Measurements from ENCODE around the gene MAN1C1.
A peak's percentile ranks its signal among the peaks of the same experiment; 100 is the strongest.

Gene MAN1C1

DNA sequence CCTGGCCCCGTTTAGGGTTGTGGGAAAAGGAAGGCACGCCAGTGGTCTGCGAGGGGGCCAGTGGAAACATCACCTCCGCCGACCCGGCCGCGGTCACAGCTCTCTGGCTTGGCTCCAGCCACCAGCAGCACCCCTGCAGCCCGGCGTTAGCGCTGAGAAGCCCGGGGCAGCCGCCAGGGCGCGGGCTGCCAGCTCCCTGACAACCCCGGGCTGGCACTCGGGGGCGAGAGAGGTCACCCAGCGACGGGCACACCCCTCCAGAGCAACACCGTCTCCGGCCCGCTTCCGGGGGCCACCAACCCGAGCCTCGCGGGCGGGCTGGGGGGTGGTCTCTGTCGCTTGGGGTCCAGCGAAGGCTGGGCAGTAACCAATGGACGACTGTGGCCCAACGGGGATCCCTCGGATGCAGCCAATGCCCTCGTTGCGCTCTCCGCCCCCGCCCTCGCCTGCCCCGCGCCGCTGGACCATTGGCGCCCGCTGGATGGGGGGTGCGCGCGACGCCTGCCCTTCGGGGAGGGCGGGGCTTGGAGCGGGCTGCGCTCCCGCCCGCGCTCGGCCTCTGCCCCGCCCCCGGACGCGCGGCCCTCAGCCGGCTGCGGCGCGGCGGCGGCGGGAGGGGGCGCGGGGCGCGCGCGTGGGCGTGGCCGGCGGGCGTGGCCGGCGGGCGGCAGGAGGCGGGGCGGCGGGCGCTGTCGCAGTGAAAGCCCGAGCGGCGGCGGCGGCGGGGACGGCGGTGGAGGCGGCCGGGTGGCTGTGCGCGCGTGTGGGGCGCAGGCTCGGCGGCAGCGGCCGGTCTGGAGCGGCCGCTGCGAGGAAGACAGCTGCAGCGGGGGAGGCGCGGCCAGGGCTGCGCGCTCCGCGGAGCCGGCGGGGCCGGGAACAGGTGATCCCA lies at the start of gene MAN1C1:
Gene MAN1C1, plus strand, starts transcription at position 697 of the 892 bp plus-strand sequence. CDS start 1,007 bp downstream, outside the sequence.
- peak; percentile 84 to 98 (median 88) for DNase-seq
- intact Hi-C loops (cut with DNase I): loop anchor here (2.0 to 5.0 kb wide), 4 partner anchors 54 to 186 kb away; partner anchors contain the start of gene MACO1

DNA sequence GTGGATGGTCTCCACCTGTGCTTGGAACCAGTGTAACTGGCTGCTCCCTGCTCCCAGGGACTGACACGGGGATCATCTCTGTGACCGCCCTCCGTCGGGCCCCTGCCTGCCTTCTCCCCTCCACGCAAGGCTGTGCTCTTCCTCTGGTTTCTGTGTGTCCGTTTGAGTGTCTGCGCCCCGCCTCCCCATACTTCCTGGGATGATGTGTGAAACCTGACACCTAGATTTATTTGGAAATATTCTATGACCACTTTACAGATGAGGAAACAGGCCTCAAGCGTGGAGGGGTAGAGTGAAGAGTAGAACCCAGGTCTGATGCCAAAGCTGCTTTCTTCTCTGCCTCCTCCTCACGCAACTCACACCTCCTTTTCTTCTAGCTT lies 48.9 kb upstream of the MAN1C1 start:
- intact Hi-C loops (cut with DNase I): no loop called here
- DNase-seq: no peak

DNA sequence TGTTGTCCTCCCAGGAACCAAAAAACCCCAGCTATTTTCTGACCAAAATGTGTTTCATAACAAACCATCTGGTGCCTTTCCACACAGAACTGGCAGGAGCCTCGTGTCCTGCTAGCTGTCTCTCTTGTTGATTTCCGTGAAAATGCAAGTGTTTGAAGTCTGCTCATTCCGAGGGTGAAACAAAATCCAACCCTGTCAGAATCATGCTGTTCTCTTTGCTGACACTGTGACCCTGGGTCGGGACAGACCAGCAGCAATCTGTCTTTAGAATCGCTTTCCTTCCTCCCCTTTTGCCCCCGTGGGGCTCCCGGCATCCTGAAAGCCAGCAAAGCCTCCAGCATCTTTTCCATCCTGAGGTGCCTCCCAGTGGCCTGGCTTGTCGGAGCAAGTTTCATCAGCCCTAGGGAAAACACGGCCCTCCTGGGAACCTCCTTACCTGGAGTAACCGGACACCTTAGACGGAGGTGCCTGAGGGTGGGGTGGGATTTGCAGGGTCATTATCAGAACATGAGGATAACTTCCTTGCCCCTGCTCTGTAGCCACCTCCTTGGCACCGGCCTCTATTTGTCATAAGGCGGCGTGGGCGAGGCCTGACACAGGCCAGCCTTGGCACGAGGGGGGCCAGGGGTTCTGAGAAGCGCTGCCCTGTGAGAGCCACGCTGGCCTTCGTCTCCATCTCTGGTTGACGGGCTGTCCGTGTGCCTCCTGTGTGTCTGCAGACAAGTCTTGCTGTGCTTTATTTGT lies 48.3 kb upstream of the MAN1C1 start:
- DNase-seq: peak in 4 of 10 donors; percentile 32 to 80 (median 40)
- intact Hi-C loops (cut with DNase I): no loop called here

DNA sequence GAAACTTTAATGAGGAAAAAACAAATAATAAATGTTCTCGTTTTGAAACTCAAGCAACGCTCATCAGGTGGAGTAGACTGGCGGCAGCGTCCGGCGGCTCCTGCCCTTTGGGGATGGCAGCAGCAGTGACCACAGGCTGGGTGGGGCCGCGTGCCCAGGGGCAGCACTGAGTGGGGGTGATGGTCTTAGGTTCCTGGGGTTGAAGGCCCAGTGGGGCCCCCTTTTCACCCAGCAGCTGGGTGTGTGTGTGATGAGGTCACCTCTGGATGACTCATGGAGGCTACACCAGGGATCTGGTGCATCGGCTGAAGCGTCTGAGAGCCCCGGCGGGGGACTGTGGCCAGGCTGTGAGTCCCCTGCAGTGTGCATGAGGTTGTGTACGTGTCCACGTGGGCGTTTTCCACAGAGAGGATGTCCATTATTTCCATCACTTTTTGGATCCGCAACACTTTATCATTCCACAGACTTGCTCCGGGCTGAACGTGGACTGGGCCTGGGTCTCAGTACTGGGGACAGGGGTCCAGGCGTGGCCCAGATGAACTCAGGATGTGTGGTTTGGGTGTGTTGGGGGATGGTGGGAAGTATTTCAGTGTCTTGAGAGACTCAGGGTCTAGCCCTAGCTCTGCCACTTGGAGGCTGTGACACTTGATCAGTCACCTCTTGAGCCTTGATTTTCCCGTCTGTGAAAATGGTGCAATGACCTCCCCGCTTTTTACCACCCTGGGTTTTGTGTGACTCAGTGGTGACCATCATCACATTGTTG lies 47.6 kb upstream of the MAN1C1 start:
- DNase-seq: peak in 1 of 10 donors; percentile 36
- intact Hi-C loops (cut with DNase I): no loop called here

DNA sequence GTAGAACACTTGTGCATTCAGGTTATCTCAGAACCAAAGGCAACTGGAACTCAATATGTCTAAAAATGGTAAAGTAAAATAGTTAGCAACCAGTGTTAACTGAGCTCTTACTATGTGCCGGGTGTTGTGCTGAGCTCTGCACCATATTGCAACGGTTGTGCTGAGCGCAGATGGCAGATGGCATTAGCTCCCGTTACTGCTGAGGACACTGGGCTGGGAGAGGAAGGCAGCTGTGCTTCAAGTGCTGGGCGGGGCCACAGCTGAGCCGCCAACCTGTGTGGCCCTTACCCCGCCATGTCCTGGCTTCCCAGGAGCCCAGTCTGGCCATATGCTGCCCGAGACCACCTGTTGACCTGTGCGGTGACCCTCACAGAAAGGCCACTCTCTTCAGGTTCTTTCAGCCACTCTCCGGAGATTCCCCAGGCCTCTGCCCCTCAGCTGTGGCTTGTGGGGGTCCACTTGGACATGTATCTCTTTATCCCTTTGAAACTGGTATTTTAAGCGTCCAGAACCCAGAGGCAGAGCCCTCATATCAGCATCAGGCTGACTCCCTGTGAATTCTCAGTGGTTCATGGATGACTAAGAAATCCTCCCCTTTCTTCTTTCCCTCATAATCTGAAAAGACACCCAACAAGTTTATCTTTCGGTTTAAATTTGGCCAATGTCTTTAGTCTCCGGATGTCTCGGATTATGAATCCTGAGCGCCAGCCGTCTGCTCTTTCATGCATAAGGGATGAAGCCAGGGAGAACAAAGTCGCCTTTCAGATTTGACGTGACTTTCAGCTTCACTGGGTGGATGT lies 46.8 kb upstream of the MAN1C1 start:
- DNase-seq: peak in 1 of 10 donors; percentile 84
- intact Hi-C loops (cut with DNase I): loop anchor here (5.0 kb wide), 1 partner anchor 38 kb away; no protein-coding TSS in a partner anchor

DNA sequence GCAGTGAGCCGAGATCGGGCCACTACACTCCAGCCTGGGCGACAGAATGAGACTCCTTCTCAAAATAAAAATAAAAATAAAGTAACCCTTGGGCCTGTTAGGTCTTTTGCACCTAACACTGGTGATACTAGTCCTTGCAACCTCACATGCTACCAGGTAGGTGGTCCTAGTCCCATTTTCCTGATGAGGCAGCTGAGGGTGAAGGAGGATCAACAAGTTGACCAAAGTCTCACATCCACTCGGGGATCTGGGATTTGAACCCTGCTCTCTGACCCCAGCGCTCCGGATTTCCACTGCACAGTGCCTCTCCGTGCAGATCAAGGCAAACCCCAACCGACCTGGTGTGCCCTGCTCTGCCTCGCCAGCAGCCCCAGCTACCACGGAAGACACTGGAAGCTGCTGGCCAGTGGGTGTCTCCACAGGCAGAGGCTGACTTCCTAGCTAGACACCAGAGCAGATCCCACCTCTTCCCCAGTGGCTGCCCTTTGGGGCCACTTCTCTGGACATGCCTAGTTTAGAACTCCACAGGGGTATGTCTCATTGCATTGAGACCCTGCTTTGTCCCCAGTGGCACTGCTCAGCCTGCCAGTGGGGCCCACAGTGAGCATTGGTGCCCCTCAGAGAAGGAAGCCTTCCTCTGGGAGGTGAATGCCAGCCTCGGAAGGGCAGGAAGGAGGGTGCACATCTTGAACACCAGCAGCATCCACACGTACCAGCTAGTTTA lies 45.6 kb upstream of the MAN1C1 start:
- intact Hi-C loops (cut with DNase I): loop anchor here (5.0 kb wide), 1 partner anchor 36 kb away; no protein-coding TSS in a partner anchor
- DNase-seq: peak in 3 of 10 donors; percentile 42 to 81 (median 67)

DNA sequence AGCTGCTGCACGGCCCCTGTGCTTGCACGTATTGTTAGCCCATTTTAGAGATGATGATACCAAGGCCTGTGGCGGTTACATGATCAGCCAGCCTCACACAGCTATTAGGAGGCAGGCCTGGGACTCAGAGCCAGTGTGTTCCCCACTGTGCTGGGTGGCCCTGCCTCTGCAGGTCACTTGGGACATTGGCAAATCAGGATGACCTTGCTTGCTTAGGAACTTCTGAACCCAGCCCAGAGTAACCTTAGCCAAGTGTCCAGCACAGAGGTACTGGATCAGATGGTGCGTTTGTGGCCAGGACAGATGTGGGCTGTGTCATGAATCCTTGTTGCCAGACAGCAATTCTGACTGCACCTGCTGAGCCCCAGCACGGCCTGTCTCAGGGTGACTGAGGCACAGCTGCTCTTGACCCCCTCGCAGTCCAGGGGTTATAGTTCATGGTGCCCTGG lies 45.0 kb upstream of the MAN1C1 start:
- intact Hi-C loops (cut with DNase I): loop anchor here (5.0 kb wide), 1 partner anchor 36 kb away; no protein-coding TSS in a partner anchor
- DNase-seq: peak in 1 of 10 donors; percentile 23

DNA sequence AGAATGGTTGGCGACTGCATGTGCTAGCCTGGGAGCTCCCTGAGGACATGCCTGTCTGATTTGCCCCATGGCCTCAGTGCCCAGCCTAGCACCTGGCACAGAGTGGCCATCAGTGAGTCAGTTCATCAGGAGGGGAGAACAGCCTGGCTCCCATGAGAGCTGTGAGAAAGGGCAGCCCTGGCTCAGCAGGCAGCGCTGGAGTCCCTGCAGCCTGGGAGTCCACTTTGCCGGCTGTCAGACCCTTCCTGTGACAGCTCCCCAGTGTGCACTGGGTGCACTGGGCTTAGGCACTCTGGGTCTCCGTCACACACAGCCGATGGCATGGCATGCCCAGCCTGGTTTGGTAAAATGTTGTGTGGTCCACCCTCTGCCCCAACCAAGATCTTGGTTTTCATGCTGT lies 44.5 kb upstream of the MAN1C1 start:
- intact Hi-C loops (cut with DNase I): loop anchor here (5.0 kb wide), 1 partner anchor 35 kb away; no protein-coding TSS in a partner anchor
- peak in 3 of 10 donors; percentile 56 to 70 (median 58) for DNase-seq

DNA sequence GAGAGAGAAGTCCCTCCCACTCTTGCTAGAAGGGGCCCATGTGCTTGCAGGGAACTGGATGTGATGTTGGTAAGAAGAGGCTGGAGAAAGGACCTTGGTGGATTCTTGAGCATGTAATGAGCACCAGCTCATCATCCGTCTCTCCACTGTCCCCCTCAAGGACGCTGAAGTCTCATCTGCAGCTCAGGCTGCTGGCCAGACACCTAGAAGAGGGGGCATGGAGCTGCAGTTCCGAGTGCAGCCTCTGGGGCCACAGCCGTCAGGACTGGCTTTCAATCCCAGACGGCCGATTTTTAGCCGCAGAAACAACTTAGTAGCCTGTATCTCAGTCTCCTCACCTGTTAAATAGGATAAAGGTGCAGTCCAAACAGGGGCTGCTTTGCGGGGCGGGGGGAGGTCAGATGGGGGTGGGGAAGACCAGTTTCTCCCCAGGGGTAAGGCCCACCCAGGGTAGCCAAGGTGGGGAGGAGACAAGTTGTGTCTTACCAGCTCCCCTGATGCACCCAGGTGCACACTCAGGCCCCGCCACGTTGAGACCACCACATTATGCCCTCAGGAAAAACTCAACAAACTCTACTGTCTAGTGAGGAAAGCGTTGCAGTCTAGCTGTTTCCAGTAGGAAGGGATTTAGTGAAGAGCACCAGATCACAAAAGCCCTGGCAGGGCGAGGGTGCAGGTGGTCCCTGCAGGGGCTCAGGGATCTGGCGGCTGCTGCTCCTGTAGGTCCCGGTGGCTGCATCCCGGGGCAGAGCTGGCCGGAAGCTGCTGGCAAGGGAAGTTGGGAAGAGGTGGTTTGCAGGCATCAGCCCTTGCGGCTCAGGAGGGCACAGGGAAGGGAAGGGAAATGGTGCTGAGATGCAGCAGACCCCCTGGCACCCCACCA lies 43.6 kb upstream of the MAN1C1 start:
- intact Hi-C loops (cut with DNase I): loop anchor here (5.0 kb wide), 1 partner anchor 34 kb away; no protein-coding TSS in a partner anchor
- peak in 6 of 10 donors; percentile 47 to 90 (median 66) for DNase-seq

DNA sequence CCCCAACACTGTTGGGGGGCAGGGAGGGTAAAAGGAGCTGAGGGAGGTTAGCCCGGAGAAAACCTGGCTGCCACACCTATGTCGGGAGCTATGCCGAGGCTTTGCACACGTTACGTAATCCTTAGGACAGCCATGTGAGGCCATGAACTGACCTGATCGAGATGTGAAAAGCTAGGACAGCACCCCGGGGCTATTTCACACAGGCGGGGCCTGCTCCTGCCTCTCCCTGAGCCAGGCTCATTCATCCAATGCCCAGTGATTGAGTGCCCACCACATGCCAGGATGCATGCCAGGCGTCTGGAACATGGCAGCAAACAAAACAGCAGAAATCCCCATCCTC lies 43.0 kb upstream of the MAN1C1 start:
- DNase-seq: peak in 2 of 10 donors; percentile 17 to 41
- intact Hi-C loops (cut with DNase I): loop anchor here (5.0 kb wide), 1 partner anchor 34 kb away; no protein-coding TSS in a partner anchor

DNA sequence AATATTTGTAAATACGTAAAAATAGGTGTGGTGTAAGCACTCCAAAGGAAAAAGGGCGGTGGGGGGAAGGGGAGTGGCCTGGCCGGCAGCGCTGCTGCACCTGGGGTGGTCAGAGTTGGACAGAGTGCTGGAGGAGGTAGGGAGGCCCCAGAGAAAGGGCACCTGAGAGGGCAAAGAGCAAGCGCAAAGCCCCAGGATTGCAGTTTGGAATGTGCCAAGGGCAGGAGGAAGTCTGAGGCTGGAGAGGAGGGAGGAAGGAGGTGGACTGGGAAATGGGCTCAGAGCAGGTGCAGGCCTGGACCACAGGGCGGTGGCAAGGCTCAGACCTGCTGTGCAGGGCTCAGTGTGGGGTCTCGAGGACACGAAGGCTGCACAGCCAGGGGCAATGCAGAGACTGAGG lies 42.6 kb upstream of the MAN1C1 start:
- intact Hi-C loops (cut with DNase I): loop anchor here (5.0 kb wide), 1 partner anchor 33 kb away; no protein-coding TSS in a partner anchor

DNA sequence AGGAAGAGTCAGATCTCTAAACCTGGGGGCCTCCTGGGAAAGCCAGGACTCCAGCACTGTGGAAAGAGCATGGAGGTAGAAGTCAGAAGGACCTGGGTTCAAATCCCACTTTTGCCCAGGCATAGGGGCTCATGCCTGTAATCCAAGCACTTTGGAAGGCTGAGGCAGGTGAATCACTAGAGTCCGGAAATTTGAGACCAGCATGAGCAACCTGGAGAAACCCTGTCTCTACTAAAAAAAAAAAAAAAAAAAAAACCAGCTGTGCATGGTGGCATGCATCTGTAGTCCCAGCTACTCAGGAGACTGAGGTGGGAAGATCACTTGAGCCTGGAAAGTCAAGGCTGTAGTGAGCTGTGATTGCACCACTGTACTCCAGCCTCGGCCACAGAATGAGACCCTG lies 41.4 kb upstream of the MAN1C1 start:
- intact Hi-C loops (cut with DNase I): no loop called here
- DNase-seq: peak in 1 of 10 donors; percentile 27

More for the DNA sequence above, 42.6 kb upstream of the MAN1C1 start:
- peak in 2 of 10 donors; percentile 29 to 66 for DNase-seq

DNA sequence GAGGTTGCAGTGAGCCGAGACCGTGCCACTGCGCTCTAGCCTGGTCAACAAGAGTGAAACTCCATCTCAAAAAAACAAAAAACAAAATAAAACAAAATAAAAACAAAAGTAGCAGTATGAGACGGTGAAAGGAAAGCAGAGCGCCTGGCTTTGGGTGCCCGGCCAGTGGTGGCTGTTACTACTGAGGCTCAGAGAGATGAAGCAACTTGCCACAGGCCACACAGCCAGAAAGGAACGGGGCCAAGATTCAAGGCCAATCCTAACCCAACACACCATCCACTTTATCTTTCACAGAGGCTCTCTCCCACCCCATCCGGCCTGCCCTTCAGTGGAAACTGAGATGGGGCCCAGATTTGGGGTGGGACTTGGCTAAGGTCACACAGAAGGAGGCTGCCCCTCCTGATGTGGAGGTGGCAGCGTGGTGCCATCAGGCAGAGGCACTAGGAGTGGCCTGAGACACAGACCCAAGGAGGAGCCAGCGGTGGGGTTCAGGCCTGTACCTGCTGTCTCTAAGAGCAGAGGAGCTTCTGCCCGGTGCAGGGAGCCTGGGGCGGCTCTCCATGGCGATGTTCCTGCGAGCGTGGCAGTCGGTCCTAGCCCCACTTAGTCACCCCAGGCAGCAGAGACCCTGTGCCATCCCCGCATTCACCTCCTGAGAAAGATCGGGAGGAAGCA lies 40.0 kb upstream of the MAN1C1 start:
- peak in 3 of 10 donors; percentile 54 to 76 (median 76) for DNase-seq
- intact Hi-C loops (cut with DNase I): no loop called here

DNA sequence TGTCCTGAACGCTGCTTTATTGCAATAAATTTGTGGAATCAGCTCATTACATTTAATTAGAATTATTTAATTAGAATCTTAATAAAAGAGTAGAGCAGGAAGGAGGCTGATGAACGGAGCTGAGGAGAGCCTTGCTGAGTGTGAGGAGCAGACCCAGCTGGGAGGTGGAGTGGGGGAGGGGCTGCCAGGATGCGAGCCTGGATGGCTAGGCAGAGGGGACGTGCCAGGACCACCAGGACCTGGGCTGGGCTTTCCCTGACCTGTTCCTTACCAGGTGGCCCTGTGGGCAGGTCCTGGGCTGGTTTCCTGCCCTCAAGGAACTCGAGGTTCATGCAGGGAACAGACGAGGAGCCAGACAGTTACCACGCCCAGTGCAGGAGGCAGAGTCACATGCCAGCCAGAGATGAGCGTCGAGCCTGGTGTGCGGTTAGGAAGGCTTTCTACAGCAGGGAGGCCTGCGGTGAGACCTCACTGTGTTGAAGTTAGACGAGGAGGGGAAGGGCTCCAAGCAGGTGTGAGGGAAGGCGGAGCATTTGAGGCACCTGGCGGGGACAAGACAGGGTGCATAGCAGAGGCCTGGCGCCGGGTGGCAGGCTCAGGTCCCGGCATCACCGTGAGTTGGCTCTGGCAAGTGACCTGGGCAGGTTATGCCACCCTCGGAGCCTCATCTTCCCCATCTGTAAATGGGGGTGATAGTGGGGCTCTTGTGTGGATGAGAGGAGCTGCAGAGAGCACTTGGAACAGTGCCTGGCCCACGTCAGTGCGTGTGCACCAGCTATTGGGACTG lies 39.3 kb upstream of the MAN1C1 start:
- intact Hi-C loops (cut with DNase I): no loop called here
- DNase-seq: peak in 3 of 10 donors; percentile 39 to 69 (median 62)

DNA sequence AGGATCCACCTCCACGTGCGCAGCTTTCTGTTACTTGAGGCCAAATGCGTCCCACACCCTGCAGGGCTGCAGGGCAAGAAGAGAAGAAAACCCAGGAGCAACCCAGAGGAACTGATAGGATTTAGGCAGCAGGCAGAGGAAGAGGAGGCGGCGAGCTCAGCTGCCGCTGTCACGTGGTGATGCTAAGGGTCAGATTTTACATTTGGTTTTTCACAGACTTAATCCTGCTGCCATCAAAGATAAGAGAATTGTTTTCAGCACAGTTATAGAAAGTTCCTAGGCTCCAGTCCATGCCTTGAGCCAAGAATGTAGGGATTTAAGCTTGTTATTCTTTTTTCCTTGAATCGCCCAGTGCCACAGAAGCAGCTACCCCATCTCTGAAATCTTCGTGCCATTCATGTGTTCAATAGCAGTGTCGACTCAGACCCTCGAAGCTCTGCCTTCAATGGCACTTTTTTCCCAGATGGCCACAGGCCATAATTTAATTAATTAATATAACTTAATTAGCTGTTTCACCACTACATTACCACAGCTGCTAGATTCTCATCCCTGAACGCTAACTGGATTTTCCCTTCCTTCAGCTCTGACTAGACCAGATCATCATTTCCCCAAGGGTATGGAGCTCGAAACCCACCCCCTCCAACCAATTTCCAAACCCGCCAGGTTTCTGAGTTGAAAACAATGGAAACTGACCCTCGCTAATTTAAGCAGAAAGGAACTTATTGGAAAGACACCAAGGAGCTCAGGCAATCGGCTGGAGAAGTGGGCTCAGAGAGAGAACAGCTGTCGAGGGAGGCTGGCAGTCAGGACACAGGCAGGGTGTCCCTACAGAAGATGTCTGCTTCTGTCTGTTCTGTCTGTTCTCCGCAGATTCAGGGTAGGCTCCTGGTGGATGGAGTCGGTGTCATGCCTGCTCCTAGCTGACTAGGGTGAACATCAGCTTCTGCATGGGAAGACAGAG lies 37.0 kb upstream of the MAN1C1 start:
- DNase-seq: peak in 2 of 10 donors; percentile 4
- intact Hi-C loops (cut with DNase I): no loop called here

Data from posterior cingulate gyrus (tissue), 11 donors.